ENCODE measurements around the gene RPS6KA2.

RPS6KA2 gene

GRCh38 chr6:166450167-166450873, 176.7 kb downstream of the RPS6KA2 start:
- peaks cover 0 to 7% of the 10 kb centered on the region in 2 experiments for H3K4me1 ChIP-seq (ENCODE audit: control insufficient read depth in 1 of 2, insufficient read depth in 2 of 2, low read length in 2 of 2)
- H3K4me3 ChIP-seq (ENCODE audit: low read depth, low read length), result no peak overlapping the region
- DNase-seq, result no peak
- no peak overlapping the region for H3K4me2 ChIP-seq (ENCODE audit: low read length)
- no peak overlapping the region for H2AFZ ChIP-seq (ENCODE audit: insufficient read depth, low read length, poor library complexity)
- H3K27me3 ChIP-seq (ENCODE audit: insufficient read depth, low read length), result no peaks in the 10 kb centered on the region
- no peak overlapping the region for H3K9ac ChIP-seq (ENCODE audit: low read length)
- H2AK5ac ChIP-seq (ENCODE audit: low read length), result no peak overlapping the region
- peaks cover 9% of the 10 kb centered on the region for H3K9me3 ChIP-seq (ENCODE audit: insufficient read depth, low read depth, low read length)
- no peaks in the 10 kb centered on the region for H3K79me1 ChIP-seq (ENCODE audit: low read length)
- no peaks in the 10 kb centered on the region for H3K79me2 ChIP-seq (ENCODE audit: control insufficient read depth, insufficient read depth, low read length, poor library complexity)
- H3K4ac ChIP-seq (ENCODE audit: low read depth, low read length), result no peak overlapping the region
- no CpG with 5 or more reads among the region's 5 CpGs for WGBS (ENCODE audit: extremely low coverage, insufficient coverage, insufficient read length)
- H4K91ac ChIP-seq (ENCODE audit: low read depth, low read length), result no peak overlapping the region
- H4K12ac ChIP-seq (ENCODE audit: low read depth, low read length), result no peak overlapping the region
- H4K8ac ChIP-seq (ENCODE audit: low read depth, low read length), result no peak overlapping the region
- no peak overlapping the region for H3K27ac ChIP-seq (ENCODE audit: low read depth, low read length)
- H2BK12ac ChIP-seq (ENCODE audit: low read length), result no peak overlapping the region
- H3K14ac ChIP-seq (ENCODE audit: low read length), result no peak overlapping the region
- no peak overlapping the region for H3K23ac ChIP-seq (ENCODE audit: low read length)
- no peak overlapping the region for H2BK120ac ChIP-seq (ENCODE audit: insufficient read depth, low read length, poor library complexity)
- no peak overlapping the region for H2BK5ac ChIP-seq (ENCODE audit: low read depth, low read length, poor library complexity)
- H3K18ac ChIP-seq (ENCODE audit: low read length), result no peak overlapping the region
- peaks cover 5 to 12% of the 10 kb centered on the region in 2 experiments for H3K36me3 ChIP-seq (ENCODE audit: control insufficient read depth in 1 of 2, insufficient read depth in 2 of 2, low read length in 2 of 2)

GRCh38 chr6:166449641-166450040, 177.4 kb downstream of the RPS6KA2 start:
- Histone ChIP-seq H4K8ac (ENCODE audit: low read depth, low read length) (no peak overlapping the region), H3K9me3 (ENCODE audit: insufficient read depth, low read depth, low read length) (peaks cover 9% of the 10 kb centered on the region), H3K9ac (ENCODE audit: low read length) (no peak overlapping the region), H3K79me2 (ENCODE audit: control insufficient read depth, insufficient read depth, low read length, poor library complexity) (no peaks in the 10 kb centered on the region), H3K4ac (ENCODE audit: low read depth, low read length) (no peak overlapping the region), H3K27ac (ENCODE audit: low read depth, low read length) (no peak overlapping the region), H3K18ac (ENCODE audit: low read length) (no peak overlapping the region), H4K12ac (ENCODE audit: low read depth, low read length) (no peak overlapping the region), H3K36me3 (ENCODE audit: control insufficient read depth in 1 of 2, insufficient read depth in 2 of 2, low read length in 2 of 2) (peaks cover 5 to 12% of the 10 kb centered on the region in 2 experiments), H2BK12ac (ENCODE audit: low read length) (no peak overlapping the region), H4K91ac (ENCODE audit: low read depth, low read length) (no peak overlapping the region), H2BK120ac (ENCODE audit: insufficient read depth, low read length, poor library complexity) (no peak overlapping the region), H2AFZ (ENCODE audit: insufficient read depth, low read length, poor library complexity) (no peak overlapping the region), H3K14ac (ENCODE audit: low read length) (no peak overlapping the region), H3K79me1 (ENCODE audit: low read length) (no peaks in the 10 kb centered on the region), H3K27me3 (ENCODE audit: insufficient read depth, low read length) (no peaks in the 10 kb centered on the region), H3K23ac (ENCODE audit: low read length) (no peak overlapping the region), H2AK5ac (ENCODE audit: low read length) (no peak overlapping the region), H2BK5ac (ENCODE audit: low read depth, low read length, poor library complexity) (no peak overlapping the region), H3K4me3 (ENCODE audit: low read depth, low read length) (no peak overlapping the region), H3K4me2 (ENCODE audit: low read length) (no peak overlapping the region), H3K4me1 (ENCODE audit: control insufficient read depth in 1 of 2, insufficient read depth in 2 of 2, low read length in 2 of 2) (peaks cover 0 to 7% of the 10 kb centered on the region in 2 experiments)
- no peak for DNase-seq
- no CpG with 5 or more reads among the region's 9 CpGs for WGBS (ENCODE audit: extremely low coverage, insufficient coverage, insufficient read length)

GRCh38 chr6:166449036-166449435, 178.0 kb downstream of the RPS6KA2 start:
- Histone ChIP-seq H4K91ac (ENCODE audit: low read depth, low read length) (no peak overlapping the region), H2BK12ac (ENCODE audit: low read length) (no peak overlapping the region), H3K36me3 (ENCODE audit: control insufficient read depth in 1 of 2, insufficient read depth in 2 of 2, low read length in 2 of 2) (peaks cover 5 to 12% of the 10 kb centered on the region in 2 experiments), H3K9me3 (ENCODE audit: insufficient read depth, low read depth, low read length) (peaks cover 9% of the 10 kb centered on the region), H3K27ac (ENCODE audit: low read depth, low read length) (no peak overlapping the region), H2BK5ac (ENCODE audit: low read depth, low read length, poor library complexity) (no peak overlapping the region), H3K9ac (ENCODE audit: low read length) (no peak overlapping the region), H2AFZ (ENCODE audit: insufficient read depth, low read length, poor library complexity) (no peak overlapping the region), H3K23ac (ENCODE audit: low read length) (no peak overlapping the region), H3K4me2 (ENCODE audit: low read length) (no peak overlapping the region), H2BK120ac (ENCODE audit: insufficient read depth, low read length, poor library complexity) (no peak overlapping the region), H2AK5ac (ENCODE audit: low read length) (no peak overlapping the region), H3K14ac (ENCODE audit: low read length) (no peak overlapping the region), H3K4ac (ENCODE audit: low read depth, low read length) (no peak overlapping the region), H4K12ac (ENCODE audit: low read depth, low read length) (no peak overlapping the region), H4K8ac (ENCODE audit: low read depth, low read length) (no peak overlapping the region), H3K18ac (ENCODE audit: low read length) (no peak overlapping the region), H3K4me1 (ENCODE audit: control insufficient read depth in 1 of 2, insufficient read depth in 2 of 2, low read length in 2 of 2) (peaks cover 0 to 7% of the 10 kb centered on the region in 2 experiments), H3K4me3 (ENCODE audit: low read depth, low read length) (no peak overlapping the region), H3K27me3 (ENCODE audit: insufficient read depth, low read length) (no peaks in the 10 kb centered on the region), H3K79me1 (ENCODE audit: low read length) (no peaks in the 10 kb centered on the region), H3K79me2 (ENCODE audit: control insufficient read depth, insufficient read depth, low read length, poor library complexity) (no peaks in the 10 kb centered on the region)
- peak; percentile 35 to 76 for DNase-seq
- WGBS (ENCODE audit: extremely low coverage, insufficient coverage, insufficient read length), result no CpG with 5 or more reads among the region's 7 CpGs

GRCh38 chr6:166448432-166448831, 178.6 kb downstream of the RPS6KA2 start:
- H3K4ac ChIP-seq (ENCODE audit: low read depth, low read length), result no peak overlapping the region
- no peaks in the 10 kb centered on the region for H3K27me3 ChIP-seq (ENCODE audit: insufficient read depth, low read length)
- no CpG with 5 or more reads among the region's 13 CpGs for WGBS (ENCODE audit: extremely low coverage, insufficient coverage, insufficient read length)
- no peak overlapping the region for H3K4me2 ChIP-seq (ENCODE audit: low read length)
- H3K23ac ChIP-seq (ENCODE audit: low read length), result peak overlapping the region; percentile 23
- no peaks in the 10 kb centered on the region for H3K79me1 ChIP-seq (ENCODE audit: low read length)
- no peak overlapping the region for H4K91ac ChIP-seq (ENCODE audit: low read depth, low read length)
- H3K9me3 ChIP-seq (ENCODE audit: insufficient read depth, low read depth, low read length), result peaks cover 9% of the 10 kb centered on the region
- no peak overlapping the region for H3K9ac ChIP-seq (ENCODE audit: low read length)
- no peak overlapping the region for H3K4me3 ChIP-seq (ENCODE audit: low read depth, low read length)
- peaks cover 0 to 7% of the 10 kb centered on the region in 2 experiments for H3K4me1 ChIP-seq (ENCODE audit: control insufficient read depth in 1 of 2, insufficient read depth in 2 of 2, low read length in 2 of 2)
- H2AFZ ChIP-seq (ENCODE audit: insufficient read depth, low read length, poor library complexity), result no peak overlapping the region
- no peak overlapping the region for H3K14ac ChIP-seq (ENCODE audit: low read length)
- DNase-seq, result no peak
- H2BK120ac ChIP-seq (ENCODE audit: insufficient read depth, low read length, poor library complexity), result no peak overlapping the region
- H3K18ac ChIP-seq (ENCODE audit: low read length), result no peak overlapping the region
- H3K27ac ChIP-seq (ENCODE audit: low read depth, low read length), result no peak overlapping the region
- no peak overlapping the region for H2AK5ac ChIP-seq (ENCODE audit: low read length)
- H4K12ac ChIP-seq (ENCODE audit: low read depth, low read length), result no peak overlapping the region
- H3K79me2 ChIP-seq (ENCODE audit: control insufficient read depth, insufficient read depth, low read length, poor library complexity), result no peaks in the 10 kb centered on the region
- no peak overlapping the region for H2BK5ac ChIP-seq (ENCODE audit: low read depth, low read length, poor library complexity)
- peaks cover 5 to 12% of the 10 kb centered on the region in 2 experiments for H3K36me3 ChIP-seq (ENCODE audit: control insufficient read depth in 1 of 2, insufficient read depth in 2 of 2, low read length in 2 of 2)
- no peak overlapping the region for H2BK12ac ChIP-seq (ENCODE audit: low read length)
- H4K8ac ChIP-seq (ENCODE audit: low read depth, low read length), result no peak overlapping the region
